Peyer's patch (tissue), 4 donors: ENCODE measurements around the gene RBMS1.

Experiments used
- POLR2A ChIP-seq, 2 donors: fragments of 450-650 bp; IDR thresholded peaks; one replicate each; pipeline ENCODE4 v1.5.1; 2017; ENCODE audit warnings: antibody characterized with exemption in 2 of 2, mild to moderate bottlenecking in 2 of 2, moderate library complexity in 2 of 2
- TF ChIP-seq, protein P1 (sequence below), 6 experiments: fragments of 450-650 bp in 4 of 6; fragments of 200-600 bp in 2 of 6; sonication (generic) in 1 of 6; IDR thresholded peaks; one replicate each; pipeline ENCODE4 v1.5.1; 2017 to 2019; ENCODE audit warnings: antibody characterized with exemption in 6 of 6, mild to moderate bottlenecking in 3 of 6, moderate library complexity in 1 of 6

DNA sequence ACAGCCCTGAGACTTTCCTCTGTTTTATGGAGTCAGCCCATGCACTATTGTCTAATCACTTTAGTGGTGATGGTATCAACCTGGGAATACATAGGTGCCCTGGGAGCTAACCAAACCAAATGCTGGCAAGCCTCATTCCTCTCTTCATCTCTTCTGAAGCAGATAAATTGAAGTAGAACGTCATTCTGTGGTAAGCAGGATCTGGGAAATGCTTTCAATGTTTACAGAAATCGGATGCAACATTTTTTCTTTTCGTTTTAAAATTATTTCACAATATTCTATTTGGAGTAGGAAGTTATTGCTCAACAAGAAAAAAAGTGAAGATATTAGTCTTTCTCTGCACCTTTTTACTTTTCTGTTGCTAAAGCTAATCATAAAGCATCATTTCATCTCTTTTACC is 114.2 kb downstream of the RBMS1 start:
- TF ChIP-seq POLR2A (IDR thresholded peaks at IDR 0.05) = no peak
- TF ChIP-seq, protein P1, sequence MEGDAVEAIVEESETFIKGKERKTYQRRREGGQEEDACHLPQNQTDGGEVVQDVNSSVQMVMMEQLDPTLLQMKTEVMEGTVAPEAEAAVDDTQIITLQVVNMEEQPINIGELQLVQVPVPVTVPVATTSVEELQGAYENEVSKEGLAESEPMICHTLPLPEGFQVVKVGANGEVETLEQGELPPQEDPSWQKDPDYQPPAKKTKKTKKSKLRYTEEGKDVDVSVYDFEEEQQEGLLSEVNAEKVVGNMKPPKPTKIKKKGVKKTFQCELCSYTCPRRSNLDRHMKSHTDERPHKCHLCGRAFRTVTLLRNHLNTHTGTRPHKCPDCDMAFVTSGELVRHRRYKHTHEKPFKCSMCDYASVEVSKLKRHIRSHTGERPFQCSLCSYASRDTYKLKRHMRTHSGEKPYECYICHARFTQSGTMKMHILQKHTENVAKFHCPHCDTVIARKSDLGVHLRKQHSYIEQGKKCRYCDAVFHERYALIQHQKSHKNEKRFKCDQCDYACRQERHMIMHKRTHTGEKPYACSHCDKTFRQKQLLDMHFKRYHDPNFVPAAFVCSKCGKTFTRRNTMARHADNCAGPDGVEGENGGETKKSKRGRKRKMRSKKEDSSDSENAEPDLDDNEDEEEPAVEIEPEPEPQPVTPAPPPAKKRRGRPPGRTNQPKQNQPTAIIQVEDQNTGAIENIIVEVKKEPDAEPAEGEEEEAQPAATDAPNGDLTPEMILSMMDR (IDR thresholded peaks at IDR 0.05) = no peak
